ENCODE results near the gene SCN8A.
A peak's percentile ranks its signal among the peaks of the same experiment; 100 is the strongest.

Gene SCN8A

GRCh38 chr12:51705450-51705849, 114.4 kb downstream of the SCN8A start:
- TF ChIP-seq CTCF (IDR thresholded peaks at IDR 0.05; ENCODE audit: low read depth, low read length, missing control alignments) = no peak
- Histone ChIP-seq H3K27me3 (replicated peaks) (no peaks in the 10 kb centered on the region), H3K4me3 (ENCODE audit: low read depth, low read length) (no peak overlapping the region), H3K36me3 (replicated peaks) (no peaks in the 10 kb centered on the region), H3K27ac (no peak overlapping the region)
- no peak for DNase-seq
- in situ Hi-C loops (cut with HindIII; ENCODE audit: low pct_ligation_motif_present, low sequenced_read_pairs) = no loop called here

- no peak for TF ChIP-seq CTCF (IDR thresholded peaks at IDR 0.05; ENCODE audit: low read depth, low read length, missing control alignments)
- Histone ChIP-seq H3K4me3 (ENCODE audit: low read depth, low read length) (no peak overlapping the region), H3K27ac (no peak overlapping the region), H3K36me3 (replicated peaks) (no peaks in the 10 kb centered on the region), H3K27me3 (replicated peaks) (peaks cover 2% of the 10 kb centered on the region)
- no peak for DNase-seq
- in situ Hi-C loops (cut with HindIII; ENCODE audit: low pct_ligation_motif_present, low sequenced_read_pairs) = no loop called here
These were observed 115.2 kb downstream of the SCN8A start for GRCh38 chr12:51706206-51706605.

- Histone ChIP-seq H3K27me3 (replicated peaks) (peaks cover 2% of the 10 kb centered on the region), H3K4me3 (ENCODE audit: low read depth, low read length) (no peak overlapping the region), H3K36me3 (replicated peaks) (no peaks in the 10 kb centered on the region), H3K27ac (no peak overlapping the region)
- no peak for DNase-seq
- in situ Hi-C loops (cut with HindIII; ENCODE audit: low pct_ligation_motif_present, low sequenced_read_pairs) = no loop called here
- no peak for TF ChIP-seq CTCF (IDR thresholded peaks at IDR 0.05; ENCODE audit: low read depth, low read length, missing control alignments)
These were observed 123.6 kb downstream of the SCN8A start for GRCh38 chr12:51714666-51715065.

GRCh38 chr12:51717326-51717925, 126.4 kb downstream of the SCN8A start:
- Histone ChIP-seq H3K36me3 (replicated peaks) (no peaks in the 10 kb centered on the region), H3K27me3 (replicated peaks) (peaks cover 8% of the 10 kb centered on the region), H3K27ac (no peak overlapping the region), H3K4me3 (ENCODE audit: low read depth, low read length) (no peak overlapping the region)
- no peak for DNase-seq
- TF ChIP-seq CTCF (IDR thresholded peaks at IDR 0.05; ENCODE audit: low read depth, low read length, missing control alignments) = no peak
- in situ Hi-C loops (cut with HindIII; ENCODE audit: low pct_ligation_motif_present, low sequenced_read_pairs) = no loop called here

GRCh38 chr12:51721282-51721940, 130.4 kb downstream of the SCN8A start:
- in situ Hi-C loops (cut with HindIII; ENCODE audit: low pct_ligation_motif_present, low sequenced_read_pairs) = no loop called here
- DNase-seq = peak; percentile 9
- peak; percentile 49 for TF ChIP-seq CTCF (IDR thresholded peaks at IDR 0.05; ENCODE audit: low read depth, low read length, missing control alignments)
- H3K27ac ChIP-seq = no peak overlapping the region
- peaks cover 14% of the 10 kb centered on the region for H3K27me3 ChIP-seq (replicated peaks)
- peak overlapping the region; percentile 42 for H3K4me3 ChIP-seq (ENCODE audit: low read depth, low read length)
- H3K36me3 ChIP-seq (replicated peaks) = no peaks in the 10 kb centered on the region

GRCh38 chr12:51722431-51722830, 131.4 kb downstream of the SCN8A start:
- TF ChIP-seq CTCF (IDR thresholded peaks at IDR 0.05; ENCODE audit: low read depth, low read length, missing control alignments) = no peak
- Histone ChIP-seq H3K27me3 (replicated peaks) (peaks cover 14% of the 10 kb centered on the region), H3K27ac (no peak overlapping the region), H3K36me3 (replicated peaks) (no peaks in the 10 kb centered on the region), H3K4me3 (ENCODE audit: low read depth, low read length) (no peak overlapping the region)
- DNase-seq = no peak
- in situ Hi-C loops (cut with HindIII; ENCODE audit: low pct_ligation_motif_present, low sequenced_read_pairs) = no loop called here

All from brain microvascular endothelial cell (primary cell).